Calu3 (cell line): ENCODE measurements around the gene ABL1. TPM values are rescaled to one million over a fixed set of nuclear protein-coding genes. Genes with fewer than 3 reads are reported as not detected.

Experiments used
- BruUV-seq: library from RNA; stranded (reverse); fragments of 400-500 nt; replicated peaks from 2 replicates; lab custom pipeline; 2021; lab: Mats Ljungman, UMichigan
- CTCF ChIA-PET: fragments of 300-600 bp; sonication (Branson Sonifier 250); formaldehyde crosslinking; loops from one replicate; lab custom pipeline; 2022; ENCODE audit warnings: antibody characterized with exemption; lab: Charles Lee
- DNase-seq: peaks from one replicate; pipeline ENCODE4 v3.0.0; 2022
- H3K27ac Mint-ChIP-seq: one replicate; pipeline ENCODE4 v1.8.0; 2022; ENCODE audit warnings: mixed read lengths; ENCODE audit not compliant: unreplicated experiment
- H3K27me3 Mint-ChIP-seq: one replicate; pipeline ENCODE4 v1.8.0; 2022; ENCODE audit warnings: mixed read lengths; ENCODE audit not compliant: unreplicated experiment
- H3K36me3 Mint-ChIP-seq: one replicate; pipeline ENCODE4 v1.8.0; 2022; ENCODE audit warnings: mild to moderate bottlenecking, moderate library complexity, mixed read lengths; ENCODE audit not compliant: insufficient read depth, unreplicated experiment
- H3K4me1 Mint-ChIP-seq: one replicate; pipeline ENCODE4 v1.8.0; 2022; ENCODE audit warnings: mild to moderate bottlenecking, low read depth, mixed read lengths; ENCODE audit not compliant: unreplicated experiment
- H3K4me3 Mint-ChIP-seq: one replicate; pipeline ENCODE4 v1.8.0; 2022; ENCODE audit warnings: mild to moderate bottlenecking, low read depth, moderate library complexity, mixed read lengths; ENCODE audit not compliant: unreplicated experiment
- H3K9me3 Mint-ChIP-seq: one replicate; pipeline ENCODE4 v1.8.0; 2022; ENCODE audit warnings: low read depth, mixed read lengths; ENCODE audit not compliant: unreplicated experiment
- intact Hi-C: fragments of 100-400 bp; cut with micrococcal nuclease; formaldehyde crosslinking; loops from one replicate; pipeline ENCODE4 v1.10.0; 2022; ENCODE audit not compliant: unreplicated experiment
- total RNA-seq: library from RNA; stranded (reverse); gene quantifications from 2 replicates; pipeline ENCODE4 v1.2.3, GENCODE V29; 2022
- TF ChIP-seq, protein P1 (sequence below): fragments of 200-600 bp; IDR thresholded peaks from one replicate; pipeline ENCODE4 v1.8.0; 2022; ENCODE audit warnings: antibody characterized with exemption; ENCODE audit not compliant: unreplicated experiment

Gene ABL1
- total RNA-seq, 1 experiment from 2014 or later: 30.0 TPM

DNA sequence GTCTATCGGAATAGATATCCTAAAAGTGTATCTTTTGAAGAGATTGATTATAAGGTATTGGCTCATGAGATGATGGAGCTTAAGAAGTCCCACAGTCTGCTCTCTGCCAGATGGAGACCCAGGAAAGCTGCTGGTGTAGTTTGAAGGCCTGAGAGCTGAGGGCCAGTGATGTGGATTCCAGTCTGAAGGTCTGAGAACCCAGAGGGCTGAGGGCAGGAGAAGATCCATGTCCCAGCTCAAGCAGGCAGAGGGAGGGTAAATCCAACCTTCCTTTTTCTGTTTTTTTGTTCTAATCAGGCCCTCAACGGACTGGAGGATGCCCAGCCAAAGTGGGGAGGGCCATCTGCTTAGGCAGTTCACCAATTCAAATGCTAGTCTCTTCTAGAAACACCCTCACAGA, 11.0 kb upstream of the ABL1 start:
- CTCF ChIA-PET: interaction anchor here (0.6 to 0.7 kb wide), 2 partner anchors 98 to 1992 kb away, joined by 3 to 6 read pairs; no protein-coding TSS in a partner anchor
- no TSS peak for BruUV-seq
- Mint-ChIP-seq H3K9me3 (peaks cover 3% of the 10 kb centered on the region), H3K27ac (no peak overlapping the region), H3K27me3 (no peaks in the 10 kb centered on the region), H3K36me3 (no peaks in the 10 kb centered on the region), H3K4me1 (no peaks in the 10 kb centered on the region), H3K4me3 (no peak overlapping the region)
- TF ChIP-seq, protein P1, sequence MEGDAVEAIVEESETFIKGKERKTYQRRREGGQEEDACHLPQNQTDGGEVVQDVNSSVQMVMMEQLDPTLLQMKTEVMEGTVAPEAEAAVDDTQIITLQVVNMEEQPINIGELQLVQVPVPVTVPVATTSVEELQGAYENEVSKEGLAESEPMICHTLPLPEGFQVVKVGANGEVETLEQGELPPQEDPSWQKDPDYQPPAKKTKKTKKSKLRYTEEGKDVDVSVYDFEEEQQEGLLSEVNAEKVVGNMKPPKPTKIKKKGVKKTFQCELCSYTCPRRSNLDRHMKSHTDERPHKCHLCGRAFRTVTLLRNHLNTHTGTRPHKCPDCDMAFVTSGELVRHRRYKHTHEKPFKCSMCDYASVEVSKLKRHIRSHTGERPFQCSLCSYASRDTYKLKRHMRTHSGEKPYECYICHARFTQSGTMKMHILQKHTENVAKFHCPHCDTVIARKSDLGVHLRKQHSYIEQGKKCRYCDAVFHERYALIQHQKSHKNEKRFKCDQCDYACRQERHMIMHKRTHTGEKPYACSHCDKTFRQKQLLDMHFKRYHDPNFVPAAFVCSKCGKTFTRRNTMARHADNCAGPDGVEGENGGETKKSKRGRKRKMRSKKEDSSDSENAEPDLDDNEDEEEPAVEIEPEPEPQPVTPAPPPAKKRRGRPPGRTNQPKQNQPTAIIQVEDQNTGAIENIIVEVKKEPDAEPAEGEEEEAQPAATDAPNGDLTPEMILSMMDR: no peak
- intact Hi-C loops: no loop called here
- no peak for DNase-seq

GRCh38 chr9:130824643-130825350, 10.3 kb upstream of the ABL1 start:
- Mint-ChIP-seq H3K4me3 (no peak overlapping the region), H3K27me3 (no peaks in the 10 kb centered on the region), H3K9me3 (peaks cover 3% of the 10 kb centered on the region), H3K27ac (no peak overlapping the region), H3K4me1 (no peaks in the 10 kb centered on the region), H3K36me3 (no peaks in the 10 kb centered on the region)
- DNase-seq: no peak
- TF ChIP-seq, protein P1: no peak
- intact Hi-C loops: no loop called here
- BruUV-seq: no TSS peak
- CTCF ChIA-PET: no interaction called here

GRCh38 chr9:130825351-130825651, 9.8 kb upstream of the ABL1 start:
- peaks cover 3% of the 10 kb centered on the region for H3K9me3 Mint-ChIP-seq
- intact Hi-C loops: no loop called here
- BruUV-seq: no TSS peak
- TF ChIP-seq, protein P1: no peak
- H3K4me3 Mint-ChIP-seq: no peak overlapping the region
- H3K27me3 Mint-ChIP-seq: no peaks in the 10 kb centered on the region
- CTCF ChIA-PET: no interaction called here
- no peaks in the 10 kb centered on the region for H3K4me1 Mint-ChIP-seq
- DNase-seq: no peak
- H3K27ac Mint-ChIP-seq: no peak overlapping the region
- H3K36me3 Mint-ChIP-seq: no peaks in the 10 kb centered on the region

GRCh38 chr9:130825809-130826208, 9.2 kb upstream of the ABL1 start:
- DNase-seq: no peak
- CTCF ChIA-PET: no interaction called here
- no peak overlapping the region for H3K4me3 Mint-ChIP-seq
- H3K27me3 Mint-ChIP-seq: no peaks in the 10 kb centered on the region
- intact Hi-C loops: no loop called here
- H3K9me3 Mint-ChIP-seq: peaks cover 3% of the 10 kb centered on the region
- H3K36me3 Mint-ChIP-seq: no peaks in the 10 kb centered on the region
- H3K27ac Mint-ChIP-seq: no peak overlapping the region
- H3K4me1 Mint-ChIP-seq: no peaks in the 10 kb centered on the region
- TF ChIP-seq, protein P1: no peak
- no TSS peak for BruUV-seq
